ENCODE measurements around the gene ST8SIA5. TPM values are rescaled to one million over a fixed set of nuclear protein-coding genes. Genes with fewer than 3 reads are reported as not detected.

Gene ST8SIA5
- total and polyA plus RNA-seq, 10 of the 15 experiments (the other 5 are each of a cell fraction or from before 2014, with no cell fraction given) = 0.02 to 0.32 (median 0.12) TPM; not detected in 1

- H3K36me3 ChIP-seq (ENCODE audit: control insufficient read depth in 2 of 2, insufficient read depth in 2 of 2, low read length in 1 of 2) = no peaks in the 10 kb centered on the region
- intact Hi-C loops (cut with micrococcal nuclease; ENCODE audit: unreplicated experiment) = no loop called here
- no peaks in the 10 kb centered on the region for H3K4me1 ChIP-seq (ENCODE audit: control insufficient read depth, insufficient read depth, low read length)
- BruUV-seq (replicated peaks) = no TSS peak
- POLR2A ChIA-PET = no interaction called here
- H3K4me3 ChIP-seq = no peak overlapping the region
- no peaks in the 10 kb centered on the region for H4K20me1 ChIP-seq (ENCODE audit: control insufficient read depth, insufficient read depth)
- H3K27ac ChIP-seq (ENCODE audit: control insufficient read depth, insufficient read depth) = no peak overlapping the region
- H3K79me2 ChIP-seq (ENCODE audit: control insufficient read depth, insufficient read depth, low read length) = no peaks in the 10 kb centered on the region
- H3K27me3 ChIP-seq (replicated peaks in 1 of 2; ENCODE audit: control insufficient read depth in 2 of 2, insufficient read depth in 2 of 2, low read length in 1 of 2) = no peaks in the 10 kb centered on the region; a peak in 1 of 4 replicates
- TF ChIP-seq NFYA (IDR thresholded peaks at IDR 0.05; ENCODE audit: borderline replicate concordance, low read depth, low read length) (no peak), BHLHE40 (IDR thresholded peaks at IDR 0.05; ENCODE audit: borderline replicate concordance in 1 of 2, low read depth in 2 of 2, low read length in 1 of 2) (no peak), YBX1 (IDR thresholded peaks at IDR 0.05) (no peak), ZNF384 (IDR thresholded peaks at IDR 0.05; ENCODE audit: borderline replicate concordance, low read depth, low read length) (no peak), NFYB (IDR thresholded peaks at IDR 0.05; ENCODE audit: insufficient read depth, low read depth, low read length) (no peak), HDGF (IDR thresholded peaks at IDR 0.05) (no peak), TCF7 (IDR thresholded peaks at IDR 0.05; ENCODE audit: borderline replicate concordance) (no peak), SUZ12 (IDR thresholded peaks at IDR 0.05; ENCODE audit: unreplicated experiment) (no peak), MXI1 (IDR thresholded peaks at IDR 0.05; ENCODE audit: low read depth, low read length) (no peak), DPF2 (IDR thresholded peaks at IDR 0.05) (no peak)
- TF ChIP-seq, protein P1, sequence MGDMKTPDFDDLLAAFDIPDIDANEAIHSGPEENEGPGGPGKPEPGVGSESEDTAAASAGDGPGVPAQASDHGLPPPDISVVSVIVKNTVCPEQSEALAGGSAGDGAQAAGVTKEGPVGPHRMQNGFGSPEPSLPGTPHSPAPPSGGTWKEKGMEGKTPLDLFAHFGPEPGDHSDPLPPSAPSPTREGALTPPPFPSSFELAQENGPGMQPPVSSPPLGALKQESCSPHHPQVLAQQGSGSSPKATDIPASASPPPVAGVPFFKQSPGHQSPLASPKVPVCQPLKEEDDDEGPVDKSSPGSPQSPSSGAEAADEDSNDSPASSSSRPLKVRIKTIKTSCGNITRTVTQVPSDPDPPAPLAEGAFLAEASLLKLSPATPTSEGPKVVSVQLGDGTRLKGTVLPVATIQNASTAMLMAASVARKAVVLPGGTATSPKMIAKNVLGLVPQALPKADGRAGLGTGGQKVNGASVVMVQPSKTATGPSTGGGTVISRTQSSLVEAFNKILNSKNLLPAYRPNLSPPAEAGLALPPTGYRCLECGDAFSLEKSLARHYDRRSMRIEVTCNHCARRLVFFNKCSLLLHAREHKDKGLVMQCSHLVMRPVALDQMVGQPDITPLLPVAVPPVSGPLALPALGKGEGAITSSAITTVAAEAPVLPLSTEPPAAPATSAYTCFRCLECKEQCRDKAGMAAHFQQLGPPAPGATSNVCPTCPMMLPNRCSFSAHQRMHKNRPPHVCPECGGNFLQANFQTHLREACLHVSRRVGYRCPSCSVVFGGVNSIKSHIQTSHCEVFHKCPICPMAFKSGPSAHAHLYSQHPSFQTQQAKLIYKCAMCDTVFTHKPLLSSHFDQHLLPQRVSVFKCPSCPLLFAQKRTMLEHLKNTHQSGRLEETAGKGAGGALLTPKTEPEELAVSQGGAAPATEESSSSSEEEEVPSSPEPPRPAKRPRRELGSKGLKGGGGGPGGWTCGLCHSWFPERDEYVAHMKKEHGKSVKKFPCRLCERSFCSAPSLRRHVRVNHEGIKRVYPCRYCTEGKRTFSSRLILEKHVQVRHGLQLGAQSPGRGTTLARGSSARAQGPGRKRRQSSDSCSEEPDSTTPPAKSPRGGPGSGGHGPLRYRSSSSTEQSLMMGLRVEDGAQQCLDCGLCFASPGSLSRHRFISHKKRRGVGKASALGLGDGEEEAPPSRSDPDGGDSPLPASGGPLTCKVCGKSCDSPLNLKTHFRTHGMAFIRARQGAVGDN (IDR thresholded peaks at IDR 0.05) = no peak
- FAIRE-seq (no peak), DNase-seq (ENCODE audit: low read depth, low spot score) (no peak), ATAC-seq (no peak)
- no peaks in the 10 kb centered on the region for H3K9me3 ChIP-seq (replicated peaks; ENCODE audit: control insufficient read depth, insufficient read depth, low read length)
- no peak overlapping the region for H3K4me2 ChIP-seq (ENCODE audit: control insufficient read depth, insufficient read depth)
- in situ Hi-C loops (cut with MboI) = no loop called here
- CTCF ChIA-PET = no interaction called here
- no peak overlapping the region for H3K9ac ChIP-seq (ENCODE audit: control insufficient read depth, insufficient read depth, low read length)
- RAD21 ChIA-PET (ENCODE audit: unreplicated experiment) = no interaction called here
- WGBS (ENCODE audit: insufficient coverage, insufficient replicate concordance, low lambda C conversion rate, missing lambda C conversion rate) = 8% methylated on average over 6 of the region's 6 CpGs
- SMC1A ChIA-PET (ENCODE audit: uncharacterized antibody, unreplicated experiment) = no interaction called here
- H2AFZ ChIP-seq (ENCODE audit: control insufficient read depth, low read depth, low read length) = no peak overlapping the region
These were observed 88.2 kb downstream of the ST8SIA5 start for GRCh38 chr18:46668694-46669093.
